ENCODE data around the gene E4F1. TPM values are rescaled to one million over a fixed set of nuclear protein-coding genes. Genes with fewer than 3 reads are reported as not detected.

The E4F1 gene
- total RNA-seq, 6 donors from 2014 or later = 24.9 to 153 (median 32.9) TPM

- no peak for TF ChIP-seq POLR2A (IDR thresholded peaks at IDR 0.05)
- TF ChIP-seq CTCF (IDR thresholded peaks at IDR 0.05) = no peak
- TF ChIP-seq POLR2AphosphoS5 (IDR thresholded peaks at IDR 0.05) = no peak
- TF ChIP-seq EP300 (IDR thresholded peaks at IDR 0.05) = no peak
- H3K9me3 ChIP-seq = no peaks in the 10 kb centered on the region
- WGBS, 2 donors = 80 to 87% methylated on average over 1 to 15 of the region's 20 CpGs
- ATAC-seq (ENCODE audit: low FRiP score in 2 of 2) = no peak
- H3K4me3 ChIP-seq = no peak overlapping the region
- no peaks in the 10 kb centered on the region for H3K4me1 ChIP-seq
- peak in 1 of 2 donors; percentile 58 for DNase-seq
- no peaks in the 10 kb centered on the region for H3K27me3 ChIP-seq
- no peak overlapping the region for H3K27ac ChIP-seq
- no peaks in the 10 kb centered on the region for H3K36me3 ChIP-seq
Measured at GRCh38 chr16:2186505-2186904, 36.9 kb upstream of the E4F1 start.

- Histone ChIP-seq H3K4me1 (no peaks in the 10 kb centered on the region), H3K9me3 (no peaks in the 10 kb centered on the region), H3K4me3 (no peak overlapping the region), H3K36me3 (no peaks in the 10 kb centered on the region), H3K27me3 (no peaks in the 10 kb centered on the region), H3K27ac (no peak overlapping the region)
- DNase-seq (no peak), ATAC-seq (ENCODE audit: low FRiP score in 2 of 2) (no peak)
- TF ChIP-seq POLR2A (IDR thresholded peaks at IDR 0.05) (no peak), CTCF (IDR thresholded peaks at IDR 0.05) (no peak), POLR2AphosphoS5 (IDR thresholded peaks at IDR 0.05) (no peak), EP300 (IDR thresholded peaks at IDR 0.05) (no peak)
- WGBS, 2 donors = 82 to 93% methylated on average over 7 to 17 of the region's 17 CpGs
Measured at GRCh38 chr16:2187212-2187611, 36.2 kb upstream of the E4F1 start.

- H3K27me3 ChIP-seq = no peaks in the 10 kb centered on the region
- WGBS, 2 donors = 91 to 94% methylated on average over 8 of the region's 8 CpGs
- no peak for ATAC-seq (ENCODE audit: low FRiP score in 2 of 2)
- TF ChIP-seq POLR2A (IDR thresholded peaks at IDR 0.05) (no peak), EP300 (IDR thresholded peaks at IDR 0.05) (no peak), POLR2AphosphoS5 (IDR thresholded peaks at IDR 0.05) (no peak), CTCF (IDR thresholded peaks at IDR 0.05) (no peak)
- DNase-seq = peak in 1 of 2 donors; percentile 28
- H3K4me1 ChIP-seq = no peaks in the 10 kb centered on the region
- no peaks in the 10 kb centered on the region for H3K9me3 ChIP-seq
- H3K27ac ChIP-seq = no peak overlapping the region
- H3K36me3 ChIP-seq = no peaks in the 10 kb centered on the region
- no peak overlapping the region for H3K4me3 ChIP-seq
Measured at GRCh38 chr16:2188395-2188794, 35.0 kb upstream of the E4F1 start.

- 96% methylated on average over 14 of the region's 25 CpGs; no CpG with 5 or more reads in 1 of the 2 donors for WGBS, 2 donors
- Histone ChIP-seq H3K4me3 (no peak overlapping the region), H3K27ac (no peak overlapping the region), H3K4me1 (no peaks in the 10 kb centered on the region), H3K36me3 (no peaks in the 10 kb centered on the region), H3K9me3 (no peaks in the 10 kb centered on the region), H3K27me3 (no peaks in the 10 kb centered on the region)
- no peak for ATAC-seq (ENCODE audit: low FRiP score in 2 of 2)
- DNase-seq = peak in 1 of 2 donors; percentile 76
- no peak for TF ChIP-seq CTCF (IDR thresholded peaks at IDR 0.05)
Measured at GRCh38 chr16:2189252-2189893, 34.0 kb upstream of the E4F1 start.

GRCh38 chr16:2190002-2190658 is 33.3 kb upstream of the E4F1 start:
- Histone ChIP-seq H3K4me3 (no peak overlapping the region), H3K27me3 (peaks cover 0 to 6% (median 3%) of the 10 kb centered on the region in 4 donors), H3K4me1 (peaks cover 0 to 3% (median 1%) of the 10 kb centered on the region in 4 donors), H3K36me3 (no peaks in the 10 kb centered on the region), H3K27ac (no peak overlapping the region), H3K9me3 (no peaks in the 10 kb centered on the region)
- ATAC-seq (ENCODE audit: low FRiP score in 2 of 2) (no peak), DNase-seq (peak in 1 of 2 donors; percentile 79)
- TF ChIP-seq CTCF (IDR thresholded peaks at IDR 0.05) (no peak), POLR2AphosphoS5 (IDR thresholded peaks at IDR 0.05) (no peak), POLR2A (IDR thresholded peaks at IDR 0.05) (no peak), EP300 (IDR thresholded peaks at IDR 0.05) (no peak)
- WGBS, 2 donors = 91 to 92% methylated on average over 9 to 18 of the region's 24 CpGs
